Body of pancreas (tissue), 4 donors: Measurements from ENCODE around the gene TMEM255B. TPM values are rescaled to one million over a fixed set of nuclear protein-coding genes. Genes with fewer than 3 reads are reported as not detected.

ENCODE experiments used
- ATAC-seq: fragments of 150-250 bp; one replicate; pipeline ENCODE4 v1.9.1; 2016
- DNase-seq, 4 donors: peaks; one replicate each; pipeline ENCODE4 v3.0.0-alpha.2; 2019
- H3K27ac ChIP-seq, 4 donors: fragments of 200-600 bp; sonication (generic); 1 replicate in 3 of 4; 2 replicates in 1 of 4; pipeline versions ENCODE4 v1.5.1 to v1.6.1; 2016 to 2019; ENCODE audit warnings: mild to moderate bottlenecking in 1 of 4, mixed read lengths in 1 of 4, moderate library complexity in 1 of 4
- H3K27me3 ChIP-seq, 2 donors: fragments of 200-600 bp; sonication (generic); one replicate each; pipeline ENCODE4 v1.6.0; 2016; ENCODE audit warnings: mild to moderate bottlenecking in 1 of 2
- H3K36me3 ChIP-seq, 2 donors: fragments of 200-600 bp; sonication (generic); replicated peaks in 1 of 2; 2 replicates each; pipeline ENCODE4 v1.5.1; 2016; ENCODE audit warnings: low read depth in 2 of 2; ENCODE audit not compliant: insufficient read depth in 1 of 2
- H3K4me1 ChIP-seq: fragments of 200-600 bp; sonication (generic); one replicate; pipeline ENCODE4 v1.6.0; 2016
- H3K4me3 ChIP-seq, 2 donors: fragments of 200-600 bp; sonication (generic); 1 replicate in 1 of 2; 2 replicates in 1 of 2; pipeline ENCODE4 v1.5.1; 2016 to 2019
- H3K9me3 ChIP-seq, 3 donors: fragments of 200-600 bp; sonication (generic); 1 replicate in 2 of 3; 2 replicates in 1 of 3; pipeline ENCODE4 v1.5.1; 2016
- CTCF ChIP-seq, 7 experiments: fragments of 450-650 bp in 4 of 7; fragments of 200-600 bp in 3 of 7; sonication (generic) in 3 of 7; IDR thresholded peaks; one replicate each; pipeline ENCODE4 v1.5.1; 2016 to 2019; ENCODE audit warnings: antibody characterized with exemption in 7 of 7
- POLR2A ChIP-seq, 3 donors: fragments of 450-650 bp; IDR thresholded peaks; one replicate each; pipeline ENCODE4 v1.6.1; 2016; ENCODE audit warnings: antibody characterized with exemption in 3 of 3, mild to moderate bottlenecking in 2 of 3
- WGBS, 2 donors: methylation state at CpG; one replicate each; pipeline ENCODE4 v1.1.5; 2017; 5-methylcytosine and 5-hydroxymethylcytosine counted together
- intact Hi-C: fragments of 100-400 bp; cut with DNase I; formaldehyde crosslinking; loops from one replicate; pipeline ENCODE4 v1.15.1; 2023
- total RNA-seq, 2 donors: library from RNA; depleted of rRNA; stranded (reverse); fragments of >200 nt; gene quantifications; one replicate each; pipeline ENCODE4 v1.1.0, GENCODE V29; 2016

Gene TMEM255B
- total RNA-seq, 2 donors from 2014 or later = 1.0 to 4.6 TPM

- no peak for TF ChIP-seq CTCF (IDR thresholded peaks at IDR 0.05)
- no peak for TF ChIP-seq POLR2A (IDR thresholded peaks at IDR 0.05)
- H3K4me3 ChIP-seq = no peak overlapping the region
- ATAC-seq = no peak
- peaks cover 0 to 1% of the 10 kb centered on the region in 2 donors for H3K36me3 ChIP-seq
- peak overlapping the region in 3 of 4 donors; percentile 84 to 91 (median 88) for H3K27ac ChIP-seq
- H3K9me3 ChIP-seq = no peaks in the 10 kb centered on the region
- no peaks in the 10 kb centered on the region for H3K27me3 ChIP-seq
- intact Hi-C loops = no loop called here
- H3K4me1 ChIP-seq = peaks cover 66% of the 10 kb centered on the region
- peak in 2 of 4 donors; percentile 0 to 5 for DNase-seq
- 88 to 90% methylated on average over 3 to 4 of the region's 4 CpGs for WGBS, 2 donors
Observed at GRCh38 chr13:113859311-113860050, 100.5 kb downstream of the TMEM255B start.

- H3K27me3 ChIP-seq = no peaks in the 10 kb centered on the region
- no peaks in the 10 kb centered on the region for H3K9me3 ChIP-seq
- H3K27ac ChIP-seq = peak overlapping the region in 3 of 4 donors; percentile 84 to 91 (median 88)
- H3K4me3 ChIP-seq = no peak overlapping the region
- DNase-seq (peak in 3 of 4 donors; percentile 11 to 38 (median 11)), ATAC-seq (no peak)
- intact Hi-C loops = no loop called here
- WGBS, 2 donors = 35 to 48% methylated on average over 12 of the region's 12 CpGs
- H3K4me1 ChIP-seq = peaks cover 66% of the 10 kb centered on the region
- TF ChIP-seq POLR2A (IDR thresholded peaks at IDR 0.05) (no peak), CTCF (IDR thresholded peaks at IDR 0.05) (no peak)
- peaks cover 0 to 1% of the 10 kb centered on the region in 2 donors for H3K36me3 ChIP-seq
Observed at GRCh38 chr13:113860051-113860664, 101.1 kb downstream of the TMEM255B start.

GRCh38 chr13:113860665-113861432, 101.8 kb downstream of the TMEM255B start:
- Histone ChIP-seq H3K9me3 (no peaks in the 10 kb centered on the region), H3K4me3 (no peak overlapping the region), H3K4me1 (peaks cover 61% of the 10 kb centered on the region), H3K27ac (peak overlapping the region in 3 of 4 donors; percentile 84 to 91 (median 88)), H3K36me3 (peaks cover 0 to 1% of the 10 kb centered on the region in 2 donors), H3K27me3 (no peaks in the 10 kb centered on the region)
- TF ChIP-seq CTCF (IDR thresholded peaks at IDR 0.05) = no peak
- TF ChIP-seq POLR2A (IDR thresholded peaks at IDR 0.05) = no peak
- WGBS, 2 donors = 58 to 67% methylated on average over 11 to 15 of the region's 15 CpGs
- ATAC-seq = peak; percentile 39
- peak; percentile 44 to 57 (median 55) for DNase-seq
- intact Hi-C loops = no loop called here

- no peaks in the 10 kb centered on the region for H3K27me3 ChIP-seq
- H3K27ac ChIP-seq = peak overlapping the region in 3 of 4 donors; percentile 84 to 91 (median 88)
- H3K9me3 ChIP-seq = no peaks in the 10 kb centered on the region
- peaks cover 54% of the 10 kb centered on the region for H3K4me1 ChIP-seq
- ATAC-seq = no peak
- DNase-seq = peak in 2 of 4 donors; percentile 2 to 11
- H3K4me3 ChIP-seq = no peak overlapping the region
- intact Hi-C loops = no loop called here
- peaks cover 0 to 1% of the 10 kb centered on the region in 2 donors for H3K36me3 ChIP-seq
- TF ChIP-seq CTCF (IDR thresholded peaks at IDR 0.05) (no peak), POLR2A (IDR thresholded peaks at IDR 0.05) (no peak)
- WGBS, 2 donors = 55 to 69% methylated on average over 11 to 12 of the region's 12 CpGs
Observed at GRCh38 chr13:113861433-113862030, 102.5 kb downstream of the TMEM255B start.
